T-helper 2 cell treated with Interferon-gamma antibody and Interleukin-4, amounts not matched to agents 100 ng/mL and 5 ng/mL, for 36 hours (primary cell): ENCODE measurements around the gene CHRM1. TPM values are rescaled to one million over a fixed set of nuclear protein-coding genes. Genes with fewer than 3 reads are reported as not detected.

Source experiments
- intact Hi-C: fragments of 100-400 bp; cut with micrococcal nuclease; formaldehyde crosslinking; loops from one replicate; pipeline ENCODE4 v1.15.1; 2023
- total RNA-seq: library from RNA; stranded (reverse); gene quantifications from 2 replicates; pipeline ENCODE4 v1.2.3, GENCODE V29; 2022

CHRM1 gene
- total RNA-seq, 1 donor from 2014 or later, result not detected

GRCh38 chr11:62926680-62927455 is 5.7 kb upstream of the CHRM1 start:
- intact Hi-C loops, result no loop called here

- intact Hi-C loops, result no loop called here
Observed at GRCh38 chr11:62925745-62926679, 4.8 kb upstream of the CHRM1 start.

- intact Hi-C loops, result no loop called here
Observed at GRCh38 chr11:62925308-62925707, 4.1 kb upstream of the CHRM1 start.

- intact Hi-C loops, result no loop called here
Observed at GRCh38 chr11:62923601-62924411, 2.6 kb upstream of the CHRM1 start.

- intact Hi-C loops, result no loop called here
Observed at GRCh38 chr11:62922653-62923431, 1.7 kb upstream of the CHRM1 start.

GRCh38 chr11:62922189-62922589 is 1.0 kb upstream of the CHRM1 start:
- intact Hi-C loops, result no loop called here

GRCh38 chr11:62921573-62922188 is 518 bp upstream of the CHRM1 start:
- intact Hi-C loops, result no loop called here

GRCh38 chr11:62919898-62920640 is 1.1 kb downstream of the CHRM1 start:
- intact Hi-C loops, result no loop called here

- intact Hi-C loops, result no loop called here
Observed at GRCh38 chr11:62919476-62919875, 1.7 kb downstream of the CHRM1 start.

- intact Hi-C loops, result no loop called here
Observed at GRCh38 chr11:62918531-62918930, 2.6 kb downstream of the CHRM1 start.

GRCh38 chr11:62917906-62918502 is 3.2 kb downstream of the CHRM1 start:
- intact Hi-C loops, result no loop called here

- intact Hi-C loops, result no loop called here
Observed at GRCh38 chr11:62914416-62914815, 6.7 kb downstream of the CHRM1 start.

- intact Hi-C loops, result no loop called here
Observed at GRCh38 chr11:62912268-62912667, 8.9 kb downstream of the CHRM1 start.

GRCh38 chr11:62911137-62912130 is 9.7 kb downstream of the CHRM1 start:
- intact Hi-C loops, result no loop called here

GRCh38 chr11:62910141-62910882 is 10.9 kb downstream of the CHRM1 start:
- intact Hi-C loops, result no loop called here

- intact Hi-C loops, result no loop called here
Observed at GRCh38 chr11:62909107-62909894, 11.9 kb downstream of the CHRM1 start.
